HEK293T (cell line): Measurements from ENCODE around the gene SYMPK.

Experiments used
- BHLHE40 ChIP-seq: fragments of 450-650 bp; IDR thresholded peaks from 2 replicates; pipeline ENCODE4 v1.6.1; 2016; ENCODE audit warnings: mild to moderate bottlenecking, moderate library complexity, borderline replicate concordance
- ELF4 ChIP-seq: fragments of 450-650 bp; IDR thresholded peaks from 2 replicates; pipeline ENCODE4 v1.6.1; 2017; ENCODE audit warnings: antibody characterized with exemption
- FOXK2 ChIP-seq: fragments of 450-650 bp; IDR thresholded peaks from 2 replicates; pipeline ENCODE4 v1.6.1; 2016; ENCODE audit warnings: mild to moderate bottlenecking
- FOXM1 ChIP-seq: fragments of 450-650 bp; IDR thresholded peaks from 2 replicates; pipeline ENCODE4 v1.6.1; 2017; ENCODE audit warnings: mild to moderate bottlenecking, borderline replicate concordance
- HDGF ChIP-seq: fragments of 450-650 bp; IDR thresholded peaks from 2 replicates; pipeline ENCODE4 v1.6.1; 2017; ENCODE audit warnings: antibody characterized with exemption, borderline replicate concordance
- L3MBTL2 ChIP-seq: fragments of 450-650 bp; conservative IDR thresholded peaks from 2 replicates; pipeline ENCODE4 v1.6.1; 2016; ENCODE audit warnings: mild to moderate bottlenecking
- LEF1 ChIP-seq: fragments of 450-650 bp; IDR thresholded peaks from 2 replicates; pipeline ENCODE4 v1.6.1; 2017; ENCODE audit warnings: mild to moderate bottlenecking, borderline replicate concordance
- NFRKB ChIP-seq: fragments of 450-650 bp; IDR thresholded peaks from 2 replicates; pipeline ENCODE4 v1.6.1; 2016; ENCODE audit warnings: mild to moderate bottlenecking, moderate library complexity
- SP1 ChIP-seq: fragments of 450-650 bp; IDR thresholded peaks from 2 replicates; pipeline ENCODE4 v1.6.1; 2017
- SUZ12 ChIP-seq: fragments of 450-650 bp; IDR thresholded peaks from 2 replicates; pipeline ENCODE4 v1.6.1; 2016; ENCODE audit warnings: mild to moderate bottlenecking
- TARDBP ChIP-seq: fragments of 450-650 bp; IDR thresholded peaks from 2 replicates; pipeline ENCODE4 v1.6.1; 2016
- ZNF384 ChIP-seq: fragments of 450-650 bp; IDR thresholded peaks from 2 replicates; pipeline ENCODE4 v1.6.1; 2016
- TF ChIP-seq, protein P1 (sequence below): fragments of 450-650 bp; IDR thresholded peaks from 2 replicates; pipeline ENCODE4 v1.6.1; 2016

GRCh38 chr19:45854167-45854778 lies 8.7 kb downstream of the SYMPK start:
- no peak for TF ChIP-seq LEF1
- TF ChIP-seq FOXM1: no peak
- TF ChIP-seq BHLHE40: no peak
- no peak for TF ChIP-seq ELF4
- no peak for TF ChIP-seq NFRKB
- no peak for TF ChIP-seq SUZ12
- no peak for TF ChIP-seq SP1
- TF ChIP-seq HDGF: no peak
- TF ChIP-seq, protein P1, sequence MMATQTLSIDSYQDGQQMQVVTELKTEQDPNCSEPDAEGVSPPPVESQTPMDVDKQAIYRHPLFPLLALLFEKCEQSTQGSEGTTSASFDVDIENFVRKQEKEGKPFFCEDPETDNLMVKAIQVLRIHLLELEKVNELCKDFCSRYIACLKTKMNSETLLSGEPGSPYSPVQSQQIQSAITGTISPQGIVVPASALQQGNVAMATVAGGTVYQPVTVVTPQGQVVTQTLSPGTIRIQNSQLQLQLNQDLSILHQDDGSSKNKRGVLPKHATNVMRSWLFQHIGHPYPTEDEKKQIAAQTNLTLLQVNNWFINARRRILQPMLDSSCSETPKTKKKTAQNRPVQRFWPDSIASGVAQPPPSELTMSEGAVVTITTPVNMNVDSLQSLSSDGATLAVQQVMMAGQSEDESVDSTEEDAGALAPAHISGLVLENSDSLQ: no peak
- no peak for TF ChIP-seq L3MBTL2
- TF ChIP-seq ZNF384: no peak
- TF ChIP-seq FOXK2: no peak
- TF ChIP-seq TARDBP: no peak
